ENCODE measurements around the gene RGS3. TPM values are rescaled to one million over a fixed set of nuclear protein-coding genes. Genes with fewer than 3 reads are reported as not detected.
A peak's percentile ranks its signal among the peaks of the same experiment; 100 is the strongest.

The RGS3 gene
- total and polyA plus RNA-seq, 2 of the 13 experiments (the other 11 are each of a cell fraction or from before 2014, with no cell fraction given), result 17.1 to 28.8 TPM

DNA sequence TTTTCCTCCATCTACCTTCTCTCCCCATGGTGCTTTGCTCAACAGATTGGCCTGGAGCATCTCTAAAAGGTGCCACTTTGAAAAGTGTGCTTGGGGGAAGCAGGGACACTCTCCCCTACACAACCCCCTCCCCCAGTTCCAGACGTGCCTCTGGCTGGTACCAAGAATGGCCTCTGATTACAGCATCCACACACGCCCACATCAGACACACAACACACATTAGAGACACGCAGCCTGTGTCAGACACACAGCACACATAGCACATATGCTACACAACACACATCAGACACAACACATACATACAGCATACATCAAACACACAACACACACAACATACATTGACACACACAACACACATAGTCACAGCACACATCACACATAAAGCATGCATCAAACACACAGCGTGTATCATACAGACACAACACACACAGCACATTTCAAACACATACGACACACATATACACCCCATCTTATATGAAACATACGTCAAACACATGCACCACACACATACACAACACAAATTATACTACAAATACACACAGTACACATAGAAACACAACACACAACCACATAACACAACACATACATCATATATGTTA is 150.4 kb downstream of the RGS3 start:
- no peaks in the 10 kb centered on the region for H3K9me3 ChIP-seq (ENCODE audit: low read length)
- no TSS peak for BruUV-seq (replicated peaks)
- H3K79me2 ChIP-seq (ENCODE audit: insufficient read depth, low read length), result no peaks in the 10 kb centered on the region
- H3K4me3 ChIP-seq (replicated peaks in 1 of 3; ENCODE audit: insufficient read depth in 1 of 3, low read depth in 2 of 3, low read length in 3 of 3), result no peak overlapping the region
- ChIA-PET CTCF (ENCODE audit: low intra/inter-chr PET ratio, low total read pairs) (no interaction called here), POLR2A (interaction anchor here (1.2 to 1.4 kb wide), 2 partner anchors 9 to 37 kb away, joined by 4 to 7 read pairs; no protein-coding TSS in a partner anchor)
- H3K27ac ChIP-seq (ENCODE audit: extremely low read length, insufficient read depth, low read length), result no peak overlapping the region
- H3K4me1 ChIP-seq (ENCODE audit: insufficient read depth, low read length), result peaks cover 83% of the 10 kb centered on the region
- WGBS (ENCODE audit: low lambda C conversion rate), result 48% methylated on average over 5 of the region's 6 CpGs
- TF ChIP-seq JUNB (CRISPR knock-in tag; IDR thresholded peaks at IDR 0.05; ENCODE audit: borderline replicate concordance) (0 out of 2 replicates have a peak, but pooled peaks have one; percentile 50), SRSF9 (IDR thresholded peaks at IDR 0.05; ENCODE audit: borderline replicate concordance, insufficient read depth, low read depth, low read length, poor library complexity, severe bottlenecking) (no peak), SAP130 (CRISPR knock-in tag; IDR thresholded peaks at IDR 0.05; ENCODE audit: low read depth) (no peak), ZFP36L1 (CRISPR knock-in tag; IDR thresholded peaks at IDR 0.05) (no peak), ZNF280B (CRISPR knock-in tag; IDR thresholded peaks at IDR 0.05; ENCODE audit: borderline replicate concordance) (no peak), ZBTB2 (CRISPR knock-in tag; IDR thresholded peaks at IDR 0.05; ENCODE audit: low read depth) (no peak), THYN1 (CRISPR knock-in tag; IDR thresholded peaks at IDR 0.05; ENCODE audit: borderline replicate concordance, low read depth) (no peak), ZNF646 (CRISPR knock-in tag; IDR thresholded peaks at IDR 0.05) (peak; percentile 65; the same call in 1 of the 2 replicates), ZNF576 (CRISPR knock-in tag; IDR thresholded peaks at IDR 0.05) (no peak)
- TF ChIP-seq, protein P1, sequence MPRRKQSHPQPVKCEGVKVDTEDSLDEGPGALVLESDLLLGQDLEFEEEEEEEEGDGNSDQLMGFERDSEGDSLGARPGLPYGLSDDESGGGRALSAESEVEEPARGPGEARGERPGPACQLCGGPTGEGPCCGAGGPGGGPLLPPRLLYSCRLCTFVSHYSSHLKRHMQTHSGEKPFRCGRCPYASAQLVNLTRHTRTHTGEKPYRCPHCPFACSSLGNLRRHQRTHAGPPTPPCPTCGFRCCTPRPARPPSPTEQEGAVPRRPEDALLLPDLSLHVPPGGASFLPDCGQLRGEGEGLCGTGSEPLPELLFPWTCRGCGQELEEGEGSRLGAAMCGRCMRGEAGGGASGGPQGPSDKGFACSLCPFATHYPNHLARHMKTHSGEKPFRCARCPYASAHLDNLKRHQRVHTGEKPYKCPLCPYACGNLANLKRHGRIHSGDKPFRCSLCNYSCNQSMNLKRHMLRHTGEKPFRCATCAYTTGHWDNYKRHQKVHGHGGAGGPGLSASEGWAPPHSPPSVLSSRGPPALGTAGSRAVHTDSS (CRISPR knock-in tag; conservative IDR thresholded peaks at IDR 0.05), result no peak
- H4K20me1 ChIP-seq (ENCODE audit: insufficient read depth, low read length), result no peaks in the 10 kb centered on the region
- DNase-seq (ENCODE audit: low spot score), result no peak
- intact Hi-C loops (cut with micrococcal nuclease; ENCODE audit: unreplicated experiment) (no loop called here), in situ Hi-C loops (cut with HindIII; ENCODE audit: extremely low pct_ligation_motif_present, low pct_unique_long_range_greater_than_20kb) (no loop called here)
- H2AFZ ChIP-seq (ENCODE audit: low read length), result no peak overlapping the region
- no peak for ATAC-seq
- no peak for FAIRE-seq
- H3K36me3 ChIP-seq (replicated peaks in 1 of 2; ENCODE audit: control insufficient read depth in 1 of 2, insufficient read depth in 2 of 2, low read length in 2 of 2), result no peaks in the 10 kb centered on the region
- no peak overlapping the region for H3K4me2 ChIP-seq (ENCODE audit: low read depth, low read length)
- H3K9ac ChIP-seq (ENCODE audit: insufficient read depth, low read depth, low read length), result no peak overlapping the region
- H3K27me3 ChIP-seq (ENCODE audit: control insufficient read depth in 1 of 2, insufficient read depth in 2 of 2, low read length in 2 of 2), result peaks cover 0 to 6% of the 10 kb centered on the region in 2 experiments; a peak in 1 of 5 replicates
